ENCODE data around the gene HDAC4.

GRCh38 chr2:239445771-239446524, 45.1 kb upstream of the HDAC4 start:
- TF ChIP-seq CTCF (optimal IDR thresholded peaks at IDR 0.05 in 1 of 3, IDR thresholded peaks at IDR 0.05 in 1 of 3, conservative IDR thresholded peaks at IDR 0.05 in 1 of 3; ENCODE audit: extremely low read depth in 1 of 3, insufficient read depth in 2 of 3, low read length in 3 of 3) (no peak), EZH2 (IDR thresholded peaks at IDR 0.05; ENCODE audit: low read length) (no peak)
